Measurements from ENCODE around the gene SLC25A1.

SLC25A1 gene

DNA sequence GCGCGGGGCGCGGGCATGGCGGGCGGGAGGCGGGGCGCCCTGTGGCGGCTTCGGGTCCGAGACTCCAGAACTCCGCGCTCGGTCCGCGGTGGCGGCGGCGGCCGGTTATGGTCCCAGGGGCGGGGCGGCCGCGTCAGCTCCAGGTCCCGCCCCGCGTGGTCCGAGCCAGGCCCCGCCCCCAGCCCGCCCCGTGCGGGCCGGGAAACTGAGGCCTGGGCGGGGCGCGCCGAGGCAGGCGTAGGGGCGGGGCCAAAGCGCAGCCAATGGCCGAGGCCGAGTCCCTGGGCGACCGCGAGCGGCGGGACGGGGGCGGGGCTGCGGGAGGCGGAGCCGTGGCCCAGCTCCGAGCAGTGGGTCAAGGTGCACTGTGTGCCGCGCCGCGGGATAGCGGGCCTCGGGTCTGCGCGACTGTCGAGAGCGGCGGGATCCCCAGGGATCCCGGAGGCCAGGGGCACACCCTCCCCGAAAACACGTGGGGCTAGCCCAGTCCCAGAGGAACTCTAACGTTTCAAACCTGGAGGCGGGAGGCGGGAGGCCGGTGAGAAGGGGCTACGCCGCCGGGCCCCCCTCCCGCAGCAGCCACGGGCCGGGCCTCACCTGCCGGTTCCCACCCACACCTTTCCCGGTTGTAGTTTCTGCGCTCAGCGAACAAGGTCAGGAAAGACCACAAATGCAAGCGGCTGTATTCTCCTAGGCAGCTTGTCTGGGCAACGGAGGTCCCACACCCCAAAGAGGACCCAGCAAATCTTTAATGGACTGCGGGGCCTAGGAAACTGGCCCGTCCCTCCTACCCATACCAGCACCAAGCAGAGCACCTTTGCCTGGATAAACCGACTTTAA, at the start of gene SLC25A1:
TSS of gene SLC25A1 (minus strand) at position 80 of the 840 bp plus-strand sequence. CDS start at position 17, 63 bp downstream.
- DNase-seq, result peak; percentile 80

DNA sequence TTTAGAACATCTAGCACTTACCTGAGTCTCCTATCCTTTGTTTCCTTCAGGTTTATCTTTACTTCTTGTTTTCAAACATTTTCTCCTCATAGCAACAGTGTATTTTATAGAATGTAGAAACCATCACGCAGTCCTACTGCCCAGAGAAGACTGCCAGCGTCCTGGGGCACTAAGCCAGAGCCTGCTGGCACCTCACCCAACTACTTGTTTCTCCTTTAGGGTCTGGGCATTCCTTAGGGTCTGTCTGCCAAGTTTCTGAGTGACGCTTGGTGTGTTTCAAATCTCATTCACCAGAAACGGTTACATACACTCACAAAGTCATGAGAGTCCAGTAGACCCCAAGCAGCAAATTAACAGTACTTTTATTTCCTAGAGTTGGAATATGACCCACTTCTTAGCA, 49.6 kb upstream of the SLC25A1 start:
- DNase-seq, result no peak

DNA sequence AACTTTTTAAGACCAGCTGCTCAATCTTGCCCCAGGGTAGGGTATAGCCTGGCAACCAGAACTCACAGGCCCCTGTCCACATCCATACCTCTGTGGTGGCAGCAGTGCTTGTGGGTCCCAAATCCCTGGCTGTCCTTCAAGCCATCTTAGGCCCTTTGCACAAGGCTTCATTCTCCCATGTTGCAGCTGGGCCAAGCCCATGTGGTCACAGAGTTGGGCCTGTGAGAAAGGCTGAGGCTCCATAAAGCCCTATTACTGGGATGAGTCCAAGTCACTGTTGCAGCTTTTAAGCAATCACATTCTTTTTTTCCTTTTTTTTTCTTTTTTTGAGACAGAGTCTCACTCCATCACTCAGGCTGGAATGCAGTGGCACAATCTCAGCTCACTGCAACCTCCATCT, 47.9 kb upstream of the SLC25A1 start:
- no peak for DNase-seq

DNA sequence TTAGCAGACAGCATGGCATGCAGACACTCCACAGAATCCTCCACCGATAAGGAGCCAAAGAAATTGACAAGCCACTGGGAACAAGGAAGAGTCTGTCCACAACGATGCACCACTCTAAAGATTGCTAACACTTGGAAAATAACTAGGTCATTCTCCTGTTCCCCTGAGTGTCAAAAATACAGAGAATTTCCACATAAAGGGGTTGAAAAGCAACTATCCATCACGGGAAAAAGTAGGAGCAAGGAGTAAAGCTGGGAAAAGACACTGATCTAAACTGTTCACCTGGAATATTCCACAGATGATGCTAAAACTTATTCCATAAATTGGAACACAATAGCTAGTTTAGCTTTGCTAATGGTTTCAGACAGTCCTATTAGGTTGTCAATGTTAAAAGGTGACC, 47.0 kb upstream of the SLC25A1 start:
- DNase-seq, result no peak

- DNase-seq, result no peak
These were observed 46.4 kb upstream of the SLC25A1 start for GRCh38 chr22:19224985-19225384.

DNA sequence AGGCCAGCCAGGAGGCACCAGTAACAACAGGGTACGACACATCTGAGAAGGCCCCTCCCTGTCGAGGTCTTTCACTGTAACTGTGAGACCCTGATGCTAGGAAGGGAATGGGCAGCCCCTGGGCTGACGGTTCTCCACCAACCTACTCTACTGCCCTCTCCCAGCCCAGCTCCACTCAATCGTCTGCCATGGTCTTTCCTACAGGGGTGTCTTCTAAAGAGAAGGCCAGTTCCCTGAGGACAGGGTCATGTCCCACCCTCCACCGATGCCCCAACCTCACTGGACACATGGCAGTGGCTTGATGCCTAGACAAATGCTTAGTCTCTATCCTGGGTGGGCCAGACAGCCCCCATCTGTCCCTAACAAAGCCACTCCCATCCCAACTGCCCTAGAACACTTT, 46.0 kb upstream of the SLC25A1 start:
- no peak for DNase-seq

GRCh38 chr22:19223617-19224016, 45.1 kb upstream of the SLC25A1 start:
- no peak for DNase-seq

DNA sequence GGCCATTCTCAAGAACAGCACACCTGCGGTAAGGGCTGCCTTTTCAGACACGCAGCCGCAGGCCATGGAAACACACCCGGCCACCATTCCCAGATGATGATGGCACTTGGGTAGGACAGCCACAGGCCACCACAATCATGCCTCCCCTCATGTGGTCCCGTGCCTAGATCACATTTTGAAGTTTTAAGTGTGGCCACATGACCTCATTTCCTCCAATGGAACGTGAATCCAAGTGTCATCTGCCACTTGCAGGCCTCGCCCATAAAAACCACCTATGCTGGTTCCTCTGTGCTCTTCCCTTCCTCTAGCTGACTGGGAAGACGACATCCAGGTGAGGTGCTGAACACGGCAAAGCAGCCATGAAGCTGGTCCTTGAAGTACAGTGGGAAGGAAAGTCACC, 44.6 kb upstream of the SLC25A1 start:
- DNase-seq, result no peak

DNA sequence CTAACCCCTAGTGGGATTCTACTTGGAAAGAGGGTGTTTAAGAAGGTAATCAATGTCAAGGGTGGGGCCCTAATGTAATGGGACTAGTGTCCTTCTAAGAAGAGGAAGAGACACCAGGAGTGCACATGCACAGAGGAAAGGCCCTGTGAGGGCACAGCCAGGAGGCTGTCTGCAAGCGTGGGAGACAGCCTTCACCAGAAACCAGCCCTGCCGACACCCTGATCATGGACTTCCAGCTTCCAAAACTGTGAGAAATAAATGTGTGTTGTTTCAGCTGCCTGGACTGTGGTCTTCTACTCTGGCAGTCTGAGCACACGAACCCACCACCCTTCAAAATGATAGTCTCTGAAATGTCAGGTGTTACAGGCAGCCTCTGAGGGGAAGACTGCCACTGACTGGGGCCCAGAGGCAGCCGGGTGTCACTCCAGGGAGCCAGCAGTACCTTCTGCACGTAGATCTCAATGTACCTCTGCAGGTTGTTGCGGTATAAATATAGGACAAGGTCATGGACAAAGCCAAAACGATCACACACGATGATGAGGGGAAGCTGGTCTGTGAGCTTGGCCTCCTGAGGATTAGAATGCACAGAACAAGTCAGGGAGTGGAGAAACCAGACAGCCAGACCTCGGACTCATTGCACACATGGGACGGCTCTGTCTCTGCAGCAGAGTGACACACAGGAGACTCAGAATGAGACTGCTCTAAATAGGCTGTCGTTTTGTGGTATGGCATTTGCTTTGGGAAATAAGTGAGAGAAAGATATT, 43.9 kb upstream of the SLC25A1 start:
- no peak for DNase-seq

GRCh38 chr22:19220867-19221266, 42.3 kb upstream of the SLC25A1 start:
- no peak for DNase-seq

GRCh38 chr22:19218541-19219233, 40.2 kb upstream of the SLC25A1 start:
- no peak for DNase-seq

- no peak for DNase-seq
These were observed 38.0 kb upstream of the SLC25A1 start for GRCh38 chr22:19216579-19216978.

- DNase-seq, result no peak
These were observed 36.8 kb upstream of the SLC25A1 start for GRCh38 chr22:19215360-19215759.

DNA sequence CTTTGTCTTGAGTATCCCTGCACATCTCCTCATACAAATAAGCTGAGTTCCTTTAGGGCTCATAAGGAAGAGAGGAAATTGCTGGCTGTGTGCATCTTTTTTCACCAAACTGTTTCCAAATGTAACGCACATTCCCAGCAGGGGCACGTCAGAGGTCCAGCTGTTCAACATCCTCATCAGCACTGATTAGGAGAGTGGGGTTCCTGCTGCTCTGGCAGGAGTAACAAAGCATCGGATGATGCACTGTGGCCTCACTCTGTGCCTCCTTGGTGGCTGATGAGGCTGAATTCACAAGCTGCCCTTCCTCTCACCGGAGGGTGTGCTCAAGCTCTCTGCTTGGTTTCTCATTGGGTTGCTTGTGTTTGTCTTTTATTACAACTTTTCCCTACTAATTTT, 35.5 kb upstream of the SLC25A1 start:
- DNase-seq, result no peak

- DNase-seq, result no peak
These were observed 35.0 kb upstream of the SLC25A1 start for GRCh38 chr22:19213442-19214077.

GRCh38 chr22:19213001-19213400, 34.5 kb upstream of the SLC25A1 start:
- no peak for DNase-seq

DNA sequence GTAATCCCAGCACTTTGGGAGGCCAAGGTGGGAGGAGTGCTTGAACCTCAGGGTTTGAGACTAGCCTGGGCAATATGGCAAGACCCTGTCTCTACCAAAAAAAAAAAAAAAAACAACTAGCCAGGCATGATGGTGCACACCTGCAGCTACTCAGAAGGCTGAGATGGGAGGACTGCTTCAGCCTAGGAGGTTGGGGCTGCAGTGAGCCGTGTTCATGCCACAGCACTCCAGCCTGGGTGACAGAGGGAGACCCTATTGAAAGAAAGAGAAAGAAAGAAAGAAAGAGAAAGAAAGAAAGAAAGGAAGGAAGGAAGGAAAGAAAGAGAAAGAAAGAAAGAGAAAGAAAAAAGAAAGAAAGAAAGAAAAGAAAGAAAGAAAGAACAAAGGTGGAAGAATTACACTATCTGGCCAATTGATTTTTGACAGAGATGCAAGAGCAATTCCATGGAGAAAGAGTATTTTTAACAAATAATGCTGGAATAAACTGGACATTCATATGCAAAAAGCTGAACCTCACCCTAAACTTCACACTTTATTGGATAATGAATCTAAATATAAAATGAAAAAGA, 33.9 kb upstream of the SLC25A1 start:
- no peak for DNase-seq

DNA sequence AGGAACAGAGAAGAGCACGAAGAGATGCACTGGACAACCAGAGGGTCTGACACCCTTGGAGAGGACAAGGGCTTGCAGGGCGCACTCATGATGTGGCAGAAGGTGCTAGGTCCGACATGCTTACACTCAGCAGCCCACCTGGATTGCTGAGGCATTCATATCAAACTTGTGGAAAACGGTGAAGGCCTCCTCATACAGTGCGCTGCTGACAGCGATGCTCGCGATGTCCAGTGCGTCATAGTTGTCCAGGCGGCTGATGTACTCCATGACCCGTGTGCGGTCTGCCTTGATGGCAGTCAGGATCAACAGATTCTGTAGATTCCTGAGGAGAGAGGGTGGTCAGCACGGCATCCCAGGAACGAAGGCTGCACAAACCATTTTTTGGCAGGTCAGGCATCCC, 31.7 kb upstream of the SLC25A1 start:
- DNase-seq, result no peak

DNA sequence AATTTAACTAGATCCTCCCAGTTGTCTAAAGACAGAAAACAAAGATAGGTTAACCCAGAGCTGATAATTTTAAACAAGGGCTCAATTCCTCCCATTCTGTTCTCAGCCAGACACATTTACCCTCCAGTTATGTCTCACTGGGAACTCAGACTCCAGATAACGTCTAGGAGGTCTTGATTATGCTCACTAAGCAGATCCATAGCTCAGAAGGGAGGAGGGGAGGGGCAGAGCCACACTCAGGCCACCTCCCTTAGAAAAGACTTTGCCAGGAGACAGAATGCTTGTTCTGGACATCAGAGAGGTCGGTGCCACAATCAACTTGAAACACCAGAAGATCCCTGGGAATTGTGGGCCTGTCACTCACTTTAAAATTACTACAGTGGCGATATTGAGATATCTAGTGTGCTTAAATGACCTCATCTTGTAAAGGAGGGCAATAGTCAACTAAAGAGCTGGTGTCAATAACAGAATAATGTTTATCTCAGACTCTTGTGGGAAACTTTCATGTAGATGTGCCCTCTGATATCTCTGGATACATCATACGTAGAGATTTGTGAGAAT, 29.8 kb upstream of the SLC25A1 start:
- DNase-seq, result no peak

- DNase-seq, result no peak
These were observed 29.3 kb upstream of the SLC25A1 start for GRCh38 chr22:19207884-19208283.

DNA sequence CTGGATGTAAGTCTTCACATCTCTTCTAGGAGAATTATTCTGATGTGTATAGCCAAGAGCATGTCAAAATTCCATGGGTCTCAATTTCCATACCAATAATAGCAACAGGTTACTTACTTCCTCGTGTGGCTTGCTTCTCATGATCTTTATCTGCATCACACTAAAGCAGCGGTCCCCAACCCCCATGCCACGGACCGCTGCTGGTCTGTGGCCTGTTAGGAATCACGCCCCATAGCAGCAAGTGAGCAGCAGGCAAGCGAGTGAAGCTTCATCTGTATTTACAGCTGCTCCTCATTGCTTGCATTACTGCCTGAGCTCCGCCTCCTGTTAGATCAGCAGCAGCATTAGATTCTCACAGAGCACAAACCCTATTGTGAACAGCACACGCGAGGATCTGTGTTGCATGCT, 28.9 kb upstream of the SLC25A1 start:
- no peak for DNase-seq

DNA sequence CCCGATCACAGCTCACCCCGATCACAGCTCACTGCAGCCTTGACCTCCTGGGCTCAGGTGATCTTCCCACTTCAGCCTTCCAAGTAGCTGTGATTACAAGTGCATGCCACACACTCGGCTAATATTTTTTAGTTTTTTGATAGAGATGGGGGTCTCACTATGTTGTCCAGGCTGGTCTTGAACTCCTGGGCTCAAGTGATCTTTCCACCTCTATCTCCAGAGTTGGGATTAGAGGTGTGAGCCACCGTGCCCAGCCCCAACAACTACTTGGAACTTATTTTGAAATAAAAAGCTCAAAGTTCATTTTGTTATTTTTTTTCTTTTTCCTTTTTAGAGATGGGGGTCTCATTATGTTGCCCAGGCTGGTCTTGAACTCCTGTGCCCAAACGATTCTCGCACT, 27.8 kb upstream of the SLC25A1 start:
- DNase-seq, result no peak

All from CD4-positive, alpha-beta T cell treated with Interferon gamma for 1 hour (primary cell).